ENCODE data around the gene CDKAL1. TPM values are rescaled to one million over a fixed set of nuclear protein-coding genes. Genes with fewer than 3 reads are reported as not detected.

The CDKAL1 gene
- total RNA-seq, 1 donor from 2014 or later = 13.4 TPM

DNA sequence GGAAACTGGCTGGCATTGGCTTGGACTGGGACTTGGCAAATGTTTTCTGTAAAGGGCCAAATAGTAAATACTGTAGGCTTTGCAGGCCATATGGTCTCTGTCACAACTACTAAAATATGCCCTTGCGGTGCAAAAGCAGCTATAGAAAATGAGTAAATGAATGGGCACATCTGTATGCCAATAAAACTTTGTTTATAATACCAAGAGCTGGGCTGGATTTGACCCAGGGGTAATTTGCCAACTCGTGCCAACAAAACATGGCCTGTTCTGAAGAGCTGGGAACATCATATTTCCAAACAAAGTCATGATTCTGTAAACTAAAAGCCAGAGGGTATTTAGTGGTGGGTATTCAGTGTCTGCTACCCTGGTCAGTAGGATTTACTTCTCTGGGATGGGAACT, 739.2 kb downstream of the CDKAL1 start:
- FAIRE-seq (no peak), DNase-seq (ENCODE audit: low read depth) (no peak)
- Histone ChIP-seq H3K36me3 (ENCODE audit: control insufficient read depth, insufficient read depth, low read length) (no peaks in the 10 kb centered on the region), H3K27me3 (ENCODE audit: control insufficient read depth, insufficient read depth, low read length) (no peaks in the 10 kb centered on the region), H3K4me3 (ENCODE audit: low read depth, low read length) (no peak overlapping the region)
- TF ChIP-seq CTCF (IDR thresholded peaks at IDR 0.05; ENCODE audit: insufficient read depth, low read length, severe bottlenecking) = no peak

- DNase-seq (ENCODE audit: low read depth) (no peak), FAIRE-seq (no peak)
- Histone ChIP-seq H3K4me3 (ENCODE audit: low read depth, low read length) (no peak overlapping the region), H3K36me3 (ENCODE audit: control insufficient read depth, insufficient read depth, low read length) (no peaks in the 10 kb centered on the region), H3K27me3 (ENCODE audit: control insufficient read depth, insufficient read depth, low read length) (no peaks in the 10 kb centered on the region)
- TF ChIP-seq CTCF (IDR thresholded peaks at IDR 0.05; ENCODE audit: insufficient read depth, low read length, severe bottlenecking) = no peak
Observed at GRCh38 chr6:21274851-21275250, 740.6 kb downstream of the CDKAL1 start.

DNA sequence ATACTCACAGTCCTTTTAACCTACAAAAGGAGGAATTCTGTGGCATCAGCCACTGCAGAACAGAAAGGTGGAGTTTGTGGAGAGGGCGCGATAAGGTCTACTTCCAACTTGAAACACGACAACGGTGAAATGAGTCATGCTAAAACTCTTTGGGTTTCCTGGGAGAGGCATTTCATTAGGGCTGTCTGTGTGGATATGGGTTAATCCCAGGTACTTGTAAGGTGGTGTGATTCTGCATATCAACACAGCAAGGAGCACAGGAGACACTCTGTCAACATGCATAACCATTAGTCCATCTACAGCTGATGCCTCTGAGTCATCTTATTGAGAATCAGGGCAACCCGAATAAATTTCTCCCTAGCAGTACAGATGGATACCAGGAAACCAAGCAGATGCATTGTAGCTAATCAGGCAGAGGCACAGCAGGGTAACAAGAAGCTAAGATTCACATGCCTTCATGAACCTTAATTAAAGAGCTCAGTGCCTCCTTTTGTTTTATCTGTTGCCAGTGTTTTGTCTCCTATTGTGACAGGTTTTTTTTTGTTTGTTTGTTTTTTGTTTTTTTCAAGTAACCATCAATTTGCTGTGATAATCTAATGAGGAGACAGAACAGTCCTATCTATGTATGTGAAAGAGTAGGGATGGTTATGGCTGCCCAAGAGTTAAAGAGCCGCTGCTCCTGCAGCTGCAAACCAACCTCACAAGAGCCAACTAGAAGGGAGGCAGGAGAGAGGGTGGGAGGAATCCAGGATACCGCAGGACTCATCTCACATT, 743.5 kb downstream of the CDKAL1 start:
- FAIRE-seq = no peak
- Histone ChIP-seq H3K4me3 (ENCODE audit: low read depth, low read length) (no peak overlapping the region), H3K36me3 (ENCODE audit: control insufficient read depth, insufficient read depth, low read length) (no peaks in the 10 kb centered on the region), H3K27me3 (ENCODE audit: control insufficient read depth, insufficient read depth, low read length) (no peaks in the 10 kb centered on the region)
- no peak for TF ChIP-seq CTCF (IDR thresholded peaks at IDR 0.05; ENCODE audit: insufficient read depth, low read length, severe bottlenecking)
- peak; percentile 97 for DNase-seq (ENCODE audit: low read depth)

GRCh38 chr6:21278375-21278745, 744.1 kb downstream of the CDKAL1 start:
- no peak for FAIRE-seq
- H3K36me3 ChIP-seq (ENCODE audit: control insufficient read depth, insufficient read depth, low read length) = no peaks in the 10 kb centered on the region
- no peaks in the 10 kb centered on the region for H3K27me3 ChIP-seq (ENCODE audit: control insufficient read depth, insufficient read depth, low read length)
- TF ChIP-seq CTCF (IDR thresholded peaks at IDR 0.05; ENCODE audit: insufficient read depth, low read length, severe bottlenecking) = no peak
- DNase-seq (ENCODE audit: low read depth) = no peak
- no peak overlapping the region for H3K4me3 ChIP-seq (ENCODE audit: low read depth, low read length)

- no peaks in the 10 kb centered on the region for H3K27me3 ChIP-seq (ENCODE audit: control insufficient read depth, insufficient read depth, low read length)
- no peak for TF ChIP-seq CTCF (IDR thresholded peaks at IDR 0.05; ENCODE audit: insufficient read depth, low read length, severe bottlenecking)
- no peak for DNase-seq (ENCODE audit: low read depth)
- no peak overlapping the region for H3K4me3 ChIP-seq (ENCODE audit: low read depth, low read length)
- H3K36me3 ChIP-seq (ENCODE audit: control insufficient read depth, insufficient read depth, low read length) = no peaks in the 10 kb centered on the region
- no peak for FAIRE-seq
Observed at GRCh38 chr6:21279619-21280018, 745.4 kb downstream of the CDKAL1 start.

DNA sequence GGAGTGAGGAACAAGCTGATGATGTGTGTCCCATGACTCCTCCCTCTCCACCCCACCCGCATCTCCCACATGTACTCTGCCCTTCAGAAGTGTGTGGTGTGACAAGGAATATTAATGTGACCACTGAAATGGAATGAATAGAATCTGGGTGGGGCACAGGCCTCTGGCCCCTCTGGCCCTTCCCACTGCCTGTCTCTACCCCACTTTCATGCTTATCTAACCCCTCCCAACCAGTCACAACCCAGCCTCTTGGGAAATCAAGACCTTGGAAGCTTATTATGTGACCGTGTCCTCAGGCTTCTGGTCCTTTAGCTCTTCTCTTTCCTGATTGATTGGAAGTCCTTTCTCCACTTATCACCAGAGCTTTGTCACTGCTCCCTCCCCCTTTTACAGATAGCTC, 747.1 kb downstream of the CDKAL1 start:
- no peak for DNase-seq (ENCODE audit: low read depth)
- no peak for FAIRE-seq
- TF ChIP-seq CTCF (IDR thresholded peaks at IDR 0.05; ENCODE audit: insufficient read depth, low read length, severe bottlenecking) = no peak
- no peaks in the 10 kb centered on the region for H3K36me3 ChIP-seq (ENCODE audit: control insufficient read depth, insufficient read depth, low read length)
- H3K4me3 ChIP-seq (ENCODE audit: low read depth, low read length) = no peak overlapping the region
- H3K27me3 ChIP-seq (ENCODE audit: control insufficient read depth, insufficient read depth, low read length) = no peaks in the 10 kb centered on the region
